Heart left ventricle (tissue), 13 donors: Measurements from ENCODE around the gene WNT8A.

Experiments used
- POLR2A ChIP-seq, 2 donors: fragments of 450-650 bp; IDR thresholded peaks; one replicate each; pipeline ENCODE4 v1.6.1; 2017; ENCODE audit warnings: antibody characterized with exemption in 2 of 2, mild to moderate bottlenecking in 2 of 2, moderate library complexity in 2 of 2
- TF ChIP-seq, protein P1 (sequence below), 12 donors: fragments of 200-600 bp; sonication (generic) in 4 of 12; IDR thresholded peaks; one replicate each; pipeline versions ENCODE4 v1.5.0 to v1.8.0; 2018 to 2022; ENCODE audit warnings: antibody characterized with exemption in 12 of 12, mild to moderate bottlenecking in 5 of 12
- donor health status: ischemic (EF 13 %, LVEDD 7.1; RV severe dilation, severe dysfunction).
- donor health status: DM: no; HTN: yes; CAD: no.
- donor health status: DM: no; HTN: no; CAD: no.
- donor health status: ischemic (EF 25% LVEDD 6.9; RV normal size, moderate dysfunction).
- donor health status: ischemic (EF 25% LVEDD 5.7; RV mildly dilated, moderate dysfunction).
- donor health status: ischemic (EF 35%, LVEDD 5.7; RV mildly dilated, moderate dysfunction).
- donor health status: nonischemic (EF 11% LVEDD 7.7; RV severe dilation, severe dysfunction).
- donor health status: DM: yes; HTN: yes; CAD: no.
- donor health status: PGD.
- donor health status: ischemic (EF 29% LVEDD 5.4; RV normal size, mild dysfunction).
- donor health status: nonischemic (EF 23%, LVEDD 6.1; RV moderate dilation, normal function).

DNA sequence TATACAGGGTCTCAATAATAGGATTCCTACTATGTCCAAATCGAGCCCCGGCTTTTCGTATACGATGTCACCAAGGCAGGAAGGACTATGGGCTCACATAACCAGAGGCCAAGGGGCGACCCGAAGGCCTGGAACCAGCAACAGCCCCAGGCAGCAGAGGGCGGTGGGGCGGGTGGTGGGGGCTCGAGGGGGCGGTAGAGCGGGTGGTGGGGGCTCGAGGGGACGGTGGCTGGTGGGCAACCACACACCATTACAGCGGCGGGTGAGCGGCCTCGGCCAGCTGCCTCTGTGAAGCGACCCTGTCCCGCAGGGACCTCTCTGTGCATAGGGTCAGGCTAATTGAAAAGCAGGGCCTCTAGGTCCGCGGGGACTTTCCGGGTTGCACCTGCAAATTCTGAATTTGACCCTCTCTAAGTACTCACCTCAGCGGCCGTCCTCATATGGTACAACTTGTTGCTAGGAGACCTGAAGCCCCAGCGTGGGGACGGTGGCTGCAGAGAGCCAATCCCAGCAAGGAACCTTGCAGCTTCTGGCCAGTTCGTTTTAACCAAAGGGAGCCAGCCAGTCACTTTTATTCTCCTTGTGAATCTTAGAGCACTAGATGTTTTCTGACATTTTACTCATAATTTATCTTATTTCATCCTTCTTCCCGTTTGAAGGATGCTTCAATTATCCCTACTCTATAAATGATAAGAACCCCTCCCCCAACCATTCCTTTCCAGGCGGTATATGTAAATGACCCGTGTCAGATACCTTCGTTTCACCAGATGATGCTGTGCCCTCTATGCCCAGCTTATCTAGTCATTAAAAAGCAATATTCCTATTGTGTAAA lies 55.3 kb downstream of the WNT8A start, which contains the start of gene NME5:
- TF ChIP-seq, protein P1, sequence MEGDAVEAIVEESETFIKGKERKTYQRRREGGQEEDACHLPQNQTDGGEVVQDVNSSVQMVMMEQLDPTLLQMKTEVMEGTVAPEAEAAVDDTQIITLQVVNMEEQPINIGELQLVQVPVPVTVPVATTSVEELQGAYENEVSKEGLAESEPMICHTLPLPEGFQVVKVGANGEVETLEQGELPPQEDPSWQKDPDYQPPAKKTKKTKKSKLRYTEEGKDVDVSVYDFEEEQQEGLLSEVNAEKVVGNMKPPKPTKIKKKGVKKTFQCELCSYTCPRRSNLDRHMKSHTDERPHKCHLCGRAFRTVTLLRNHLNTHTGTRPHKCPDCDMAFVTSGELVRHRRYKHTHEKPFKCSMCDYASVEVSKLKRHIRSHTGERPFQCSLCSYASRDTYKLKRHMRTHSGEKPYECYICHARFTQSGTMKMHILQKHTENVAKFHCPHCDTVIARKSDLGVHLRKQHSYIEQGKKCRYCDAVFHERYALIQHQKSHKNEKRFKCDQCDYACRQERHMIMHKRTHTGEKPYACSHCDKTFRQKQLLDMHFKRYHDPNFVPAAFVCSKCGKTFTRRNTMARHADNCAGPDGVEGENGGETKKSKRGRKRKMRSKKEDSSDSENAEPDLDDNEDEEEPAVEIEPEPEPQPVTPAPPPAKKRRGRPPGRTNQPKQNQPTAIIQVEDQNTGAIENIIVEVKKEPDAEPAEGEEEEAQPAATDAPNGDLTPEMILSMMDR (IDR thresholded peaks at IDR 0.05) = no peak
- no peak for TF ChIP-seq POLR2A (IDR thresholded peaks at IDR 0.05)
